ENCODE data around the gene CENATAC.
A peak's percentile ranks its signal among the peaks of the same experiment; 100 is the strongest.
"Not testable (repeated sequence)": the region's sequence is repeated elsewhere in the genome, so short reads cannot be mapped to it uniquely, and the experiment has no call there.

Gene CENATAC

GRCh38 chr11:118991486-118992038, 6.4 kb upstream of the CENATAC start:
- CTCF ChIA-PET, result interaction anchor here (1.4 kb wide), 1 partner anchor 23 kb away, joined by 4 read pairs; no protein-coding TSS in a partner anchor
- H3K9me3 ChIP-seq (ENCODE audit: control extremely low read depth in 1 of 5, control insufficient read depth in 4 of 5, insufficient read depth in 2 of 5, low read depth in 1 of 5, low read length in 4 of 5); H3K36me3 ChIP-seq (ENCODE audit: control insufficient read depth in 4 of 4, insufficient read depth in 4 of 4, low read length in 3 of 4); DNase-seq; H3K4me1 ChIP-seq (ENCODE audit: control extremely low read depth in 1 of 4, control insufficient read depth in 4 of 4, insufficient read depth in 4 of 4, low read length in 3 of 4); H3K4me3 ChIP-seq (ENCODE audit: control insufficient read depth in 1 of 7, extremely low read depth in 1 of 7, insufficient read depth in 4 of 7, low read depth in 2 of 7, low read length in 6 of 7); H3K27ac ChIP-seq (ENCODE audit: insufficient read depth in 1 of 2, low read depth in 1 of 2, low read length in 2 of 2, poor library complexity in 1 of 2, severe bottlenecking in 2 of 2); POLR2A ChIA-PET; H3K27me3 ChIP-seq (replicated peaks in 2 of 5; ENCODE audit: control insufficient read depth in 4 of 5, insufficient read depth in 5 of 5, low read length in 4 of 5): not testable (repeated sequence)
- WGBS (ENCODE audit: insufficient coverage), result 98% methylated on average over 26 of the region's 44 CpGs

- POLR2A ChIA-PET, result interaction anchor here (0.7 kb wide), 1 partner anchor 206 kb away, joined by 3 read pairs; the partner anchor contains the start of gene DDX6
- H3K27me3 ChIP-seq (replicated peaks in 2 of 5; ENCODE audit: control insufficient read depth in 4 of 5, insufficient read depth in 5 of 5, low read length in 4 of 5), result no peaks in the 10 kb centered on the region
- H3K4me3 ChIP-seq (ENCODE audit: control insufficient read depth in 1 of 7, extremely low read depth in 1 of 7, insufficient read depth in 4 of 7, low read depth in 2 of 7, low read length in 6 of 7), result peak overlapping the region; percentile 77 to 92 (median 83)
- peak overlapping the region in 1 of 2 experiments; percentile 71 for H3K27ac ChIP-seq (ENCODE audit: insufficient read depth in 1 of 2, low read depth in 1 of 2, low read length in 2 of 2, poor library complexity in 1 of 2, severe bottlenecking in 2 of 2)
- DNase-seq, result peak; percentile 70 to 84 (median 83)
- peaks cover 4 to 23% (median 21%) of the 10 kb centered on the region in 4 experiments for H3K4me1 ChIP-seq (ENCODE audit: control extremely low read depth in 1 of 4, control insufficient read depth in 4 of 4, insufficient read depth in 4 of 4, low read length in 3 of 4)
- peaks cover 0 to 14% (median 8%) of the 10 kb centered on the region in 4 experiments for H3K36me3 ChIP-seq (ENCODE audit: control insufficient read depth in 4 of 4, insufficient read depth in 4 of 4, low read length in 3 of 4)
- no peaks in the 10 kb centered on the region for H3K9me3 ChIP-seq (ENCODE audit: control extremely low read depth in 1 of 5, control insufficient read depth in 4 of 5, insufficient read depth in 2 of 5, low read depth in 1 of 5, low read length in 4 of 5)
- CTCF ChIA-PET, result interaction anchor here (0.9 to 1.7 kb wide), 6 partner anchors 12 to 105 kb away, joined by 3 to 5 read pairs (median 4); partner anchors contain the start of gene DPAGT1
- 10% methylated on average over 20 of the region's 22 CpGs for WGBS (ENCODE audit: insufficient coverage)
Observed at GRCh38 chr11:118996926-118997626, 862 bp upstream of the CENATAC start.

DNA sequence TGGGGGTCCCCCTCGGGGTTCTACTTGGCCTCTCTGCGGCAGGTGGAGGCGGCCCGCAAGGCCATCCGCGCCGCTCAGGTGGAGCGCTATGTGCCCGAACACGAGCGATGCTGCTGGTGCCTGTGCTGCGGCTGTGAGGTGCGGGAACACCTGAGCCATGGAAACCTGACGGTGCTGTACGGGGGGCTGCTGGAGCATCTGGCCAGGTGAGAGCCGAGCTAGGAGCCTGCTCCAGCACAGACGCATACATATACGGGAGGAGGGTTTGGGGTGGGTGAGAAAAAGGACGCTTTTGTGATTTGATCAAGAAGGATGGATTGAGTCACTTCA, 415 bp downstream of the CENATAC start:
- Histone ChIP-seq H3K4me3 (ENCODE audit: control insufficient read depth in 1 of 7, extremely low read depth in 1 of 7, insufficient read depth in 4 of 7, low read depth in 2 of 7, low read length in 6 of 7) (peak overlapping the region; percentile 77 to 92 (median 83)), H3K9me3 (ENCODE audit: control extremely low read depth in 1 of 5, control insufficient read depth in 4 of 5, insufficient read depth in 2 of 5, low read depth in 1 of 5, low read length in 4 of 5) (no peaks in the 10 kb centered on the region), H3K27me3 (replicated peaks in 2 of 5; ENCODE audit: control insufficient read depth in 4 of 5, insufficient read depth in 5 of 5, low read length in 4 of 5) (no peaks in the 10 kb centered on the region), H3K36me3 (ENCODE audit: control insufficient read depth in 4 of 4, insufficient read depth in 4 of 4, low read length in 3 of 4) (peaks cover 0 to 20% (median 11%) of the 10 kb centered on the region in 4 experiments), H3K4me1 (ENCODE audit: control extremely low read depth in 1 of 4, control insufficient read depth in 4 of 4, insufficient read depth in 4 of 4, low read length in 3 of 4) (peaks cover 4 to 23% (median 21%) of the 10 kb centered on the region in 4 experiments), H3K27ac (ENCODE audit: insufficient read depth in 1 of 2, low read depth in 1 of 2, low read length in 2 of 2, poor library complexity in 1 of 2, severe bottlenecking in 2 of 2) (peak overlapping the region in 1 of 2 experiments; percentile 71)
- ChIA-PET CTCF (interaction anchor here (1.0 to 2.4 kb wide), 4 partner anchors 10 to 75 kb away, joined by 3 to 9 read pairs (median 4); no protein-coding TSS in a partner anchor), POLR2A (no interaction called here)
- DNase-seq, result no peak
- WGBS (ENCODE audit: insufficient coverage), result 8% methylated on average over 15 of the region's 19 CpGs

DNA sequence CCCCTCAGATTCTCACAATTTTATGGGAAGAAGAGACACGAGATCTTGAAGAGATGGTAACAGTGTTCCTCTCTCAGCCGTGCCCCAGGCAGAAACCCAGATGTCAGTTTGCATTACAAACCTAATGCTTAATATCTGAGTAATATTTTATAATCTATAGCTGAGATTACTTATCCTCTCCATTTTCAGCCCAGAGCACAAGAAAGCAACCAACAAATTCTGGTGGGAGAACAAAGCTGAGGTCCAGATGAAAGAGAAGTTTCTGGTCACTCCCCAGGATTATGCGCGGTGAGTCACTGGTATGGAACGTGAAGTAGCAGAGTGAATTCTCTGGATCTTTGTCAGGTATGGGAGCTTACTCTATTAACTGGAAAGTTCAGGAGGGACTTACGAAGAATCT, 884 bp downstream of the CENATAC start:
- peak overlapping the region in 3 of 7 experiments; percentile 77 to 85 (median 83) for H3K4me3 ChIP-seq (ENCODE audit: control insufficient read depth in 1 of 7, extremely low read depth in 1 of 7, insufficient read depth in 4 of 7, low read depth in 2 of 7, low read length in 6 of 7)
- H3K27me3 ChIP-seq (replicated peaks in 2 of 5; ENCODE audit: control insufficient read depth in 4 of 5, insufficient read depth in 5 of 5, low read length in 4 of 5), result no peaks in the 10 kb centered on the region
- POLR2A ChIA-PET, result no interaction called here
- H3K4me1 ChIP-seq (ENCODE audit: control extremely low read depth in 1 of 4, control insufficient read depth in 4 of 4, insufficient read depth in 4 of 4, low read length in 3 of 4), result peaks cover 4 to 23% (median 21%) of the 10 kb centered on the region in 4 experiments
- DNase-seq, result no peak
- CTCF ChIA-PET, result interaction anchor here (1.0 to 2.4 kb wide), 2 partner anchors 10 to 21 kb away, joined by 3 to 9 read pairs; no protein-coding TSS in a partner anchor
- no peaks in the 10 kb centered on the region for H3K9me3 ChIP-seq (ENCODE audit: control extremely low read depth in 1 of 5, control insufficient read depth in 4 of 5, insufficient read depth in 2 of 5, low read depth in 1 of 5, low read length in 4 of 5)
- peaks cover 0 to 24% (median 11%) of the 10 kb centered on the region in 4 experiments for H3K36me3 ChIP-seq (ENCODE audit: control insufficient read depth in 4 of 4, insufficient read depth in 4 of 4, low read length in 3 of 4)
- peak overlapping the region in 1 of 2 experiments; percentile 71 for H3K27ac ChIP-seq (ENCODE audit: insufficient read depth in 1 of 2, low read depth in 1 of 2, low read length in 2 of 2, poor library complexity in 1 of 2, severe bottlenecking in 2 of 2)
- no CpG with 5 or more reads among the region's 6 CpGs for WGBS (ENCODE audit: insufficient coverage)

- no peak overlapping the region for H3K4me3 ChIP-seq (ENCODE audit: control insufficient read depth in 1 of 7, extremely low read depth in 1 of 7, insufficient read depth in 4 of 7, low read depth in 2 of 7, low read length in 6 of 7)
- peaks cover 0 to 35% (median 19%) of the 10 kb centered on the region in 4 experiments for H3K36me3 ChIP-seq (ENCODE audit: control insufficient read depth in 4 of 4, insufficient read depth in 4 of 4, low read length in 3 of 4)
- H3K27me3 ChIP-seq (replicated peaks in 2 of 5; ENCODE audit: control insufficient read depth in 4 of 5, insufficient read depth in 5 of 5, low read length in 4 of 5), result no peaks in the 10 kb centered on the region
- no peak for DNase-seq
- POLR2A ChIA-PET, result no interaction called here
- WGBS (ENCODE audit: insufficient coverage), result no CpG with 5 or more reads among the region's 1 CpG
- peaks cover 4 to 23% (median 21%) of the 10 kb centered on the region in 4 experiments for H3K4me1 ChIP-seq (ENCODE audit: control extremely low read depth in 1 of 4, control insufficient read depth in 4 of 4, insufficient read depth in 4 of 4, low read length in 3 of 4)
- no peak overlapping the region for H3K27ac ChIP-seq (ENCODE audit: insufficient read depth in 1 of 2, low read depth in 1 of 2, low read length in 2 of 2, poor library complexity in 1 of 2, severe bottlenecking in 2 of 2)
- no peaks in the 10 kb centered on the region for H3K9me3 ChIP-seq (ENCODE audit: control extremely low read depth in 1 of 5, control insufficient read depth in 4 of 5, insufficient read depth in 2 of 5, low read depth in 1 of 5, low read length in 4 of 5)
- CTCF ChIA-PET, result interaction anchor here (1.4 kb wide), 1 partner anchor 15 kb away, joined by 3 read pairs; no protein-coding TSS in a partner anchor
Observed at GRCh38 chr11:119000906-119001305, 3.0 kb downstream of the CENATAC start.

DNA sequence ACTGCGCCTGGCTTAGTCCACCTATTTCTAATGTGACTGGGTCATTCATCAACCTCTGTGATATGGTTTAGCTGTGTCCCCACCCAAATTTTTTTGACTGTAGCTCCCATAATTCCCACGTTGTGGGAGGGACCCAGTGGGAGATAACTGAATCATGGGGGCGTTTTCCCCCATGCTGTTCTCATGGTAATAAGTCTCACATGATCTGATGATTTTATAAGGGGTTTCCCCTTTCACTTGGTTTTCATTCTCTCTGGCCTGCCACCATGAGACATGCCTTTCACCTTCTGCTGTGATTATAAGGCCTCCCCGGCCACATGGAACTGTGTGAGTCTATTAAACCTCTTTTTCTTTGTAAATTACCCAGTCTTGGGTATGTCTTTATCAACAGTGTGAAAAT, 8.7 kb downstream of the CENATAC start:
- no peak for DNase-seq
- Histone ChIP-seq H3K27ac (ENCODE audit: insufficient read depth in 1 of 2, low read depth in 1 of 2, low read length in 2 of 2, poor library complexity in 1 of 2, severe bottlenecking in 2 of 2) (no peak overlapping the region), H3K27me3 (replicated peaks in 2 of 5; ENCODE audit: control insufficient read depth in 4 of 5, insufficient read depth in 5 of 5, low read length in 4 of 5) (no peaks in the 10 kb centered on the region), H3K4me1 (ENCODE audit: control extremely low read depth in 1 of 4, control insufficient read depth in 4 of 4, insufficient read depth in 4 of 4, low read length in 3 of 4) (no peaks in the 10 kb centered on the region), H3K4me3 (ENCODE audit: control insufficient read depth in 1 of 7, extremely low read depth in 1 of 7, insufficient read depth in 4 of 7, low read depth in 2 of 7, low read length in 6 of 7) (no peak overlapping the region), H3K9me3 (ENCODE audit: control extremely low read depth in 1 of 5, control insufficient read depth in 4 of 5, insufficient read depth in 2 of 5, low read depth in 1 of 5, low read length in 4 of 5) (no peaks in the 10 kb centered on the region), H3K36me3 (ENCODE audit: control insufficient read depth in 4 of 4, insufficient read depth in 4 of 4, low read length in 3 of 4) (peaks cover 2 to 50% (median 27%) of the 10 kb centered on the region in 4 experiments)
- ChIA-PET POLR2A (no interaction called here), CTCF (no interaction called here)
- 100% methylated on average over 1 of the region's 4 CpGs for WGBS (ENCODE audit: insufficient coverage)
